ENCODE data around the gene TRIM27.
A peak's percentile ranks its signal among the peaks of the same experiment; 100 is the strongest.
"Not testable (repeated sequence)": the region's sequence is repeated elsewhere in the genome, so short reads cannot be mapped to it uniquely, and the experiment has no call there.

TRIM27 gene, protein sequence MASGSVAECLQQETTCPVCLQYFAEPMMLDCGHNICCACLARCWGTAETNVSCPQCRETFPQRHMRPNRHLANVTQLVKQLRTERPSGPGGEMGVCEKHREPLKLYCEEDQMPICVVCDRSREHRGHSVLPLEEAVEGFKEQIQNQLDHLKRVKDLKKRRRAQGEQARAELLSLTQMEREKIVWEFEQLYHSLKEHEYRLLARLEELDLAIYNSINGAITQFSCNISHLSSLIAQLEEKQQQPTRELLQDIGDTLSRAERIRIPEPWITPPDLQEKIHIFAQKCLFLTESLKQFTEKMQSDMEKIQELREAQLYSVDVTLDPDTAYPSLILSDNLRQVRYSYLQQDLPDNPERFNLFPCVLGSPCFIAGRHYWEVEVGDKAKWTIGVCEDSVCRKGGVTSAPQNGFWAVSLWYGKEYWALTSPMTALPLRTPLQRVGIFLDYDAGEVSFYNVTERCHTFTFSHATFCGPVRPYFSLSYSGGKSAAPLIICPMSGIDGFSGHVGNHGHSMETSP

DNA sequence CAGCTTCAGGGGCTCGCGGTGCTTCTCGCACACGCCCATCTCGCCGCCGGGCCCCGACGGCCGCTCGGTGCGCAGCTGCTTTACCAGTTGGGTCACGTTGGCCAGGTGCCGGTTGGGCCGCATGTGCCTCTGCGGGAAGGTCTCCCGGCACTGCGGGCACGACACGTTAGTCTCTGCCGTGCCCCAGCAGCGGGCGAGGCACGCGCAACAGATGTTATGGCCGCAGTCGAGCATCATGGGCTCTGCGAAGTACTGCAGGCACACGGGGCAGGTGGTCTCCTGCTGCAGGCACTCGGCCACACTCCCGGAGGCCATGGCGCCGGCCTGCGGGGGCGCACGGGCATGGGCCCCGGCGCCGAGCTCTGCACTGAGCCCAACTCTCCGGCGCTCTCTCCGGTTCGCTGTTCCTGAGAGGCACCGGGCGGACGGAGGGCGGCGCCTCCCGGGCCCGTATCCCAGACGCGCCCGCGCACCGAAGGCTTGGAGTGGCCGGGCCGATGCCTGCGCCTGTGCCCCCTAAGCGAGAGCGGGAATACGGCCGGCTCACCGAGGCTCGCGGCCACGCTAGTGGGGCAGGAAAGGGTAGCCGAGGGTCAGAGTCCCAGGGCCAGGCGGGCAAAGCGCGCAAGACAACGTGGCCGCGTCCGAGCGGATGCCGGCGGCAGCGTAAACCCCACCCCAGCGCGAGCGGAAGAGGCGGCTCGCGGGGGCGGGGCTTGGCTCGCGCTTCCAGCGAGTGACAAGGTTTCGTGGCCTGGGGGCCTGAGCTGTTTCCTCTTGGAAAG is at the start of gene TRIM27:
TRIM27 (minus strand) TSS at position 668 of the 785 bp plus-strand sequence; CDS start at position 315, 353 bp downstream.
- no peak for TF ChIP-seq Cebpa-rat (IDR thresholded peaks at IDR 0.05)
- H3K36me3 ChIP-seq, result peaks cover 36 to 41% (median 39%) of the 10 kb centered on the region in 11 experiments
- peaks cover 0 to 8% (median 0%) of the 10 kb centered on the region in 11 experiments; a peak in 2 of 22 replicates for H3K9me3 ChIP-seq (replicated peaks in 1 of 11)
- peaks cover 0 to 43% (median 36%) of the 10 kb centered on the region in 11 experiments; a peak in 18 of 22 replicates for H4K20me1 ChIP-seq
- peak within 1 kb of the TSS; percentile 73 to 100 (median 96) for H3K4me3 ChIP-seq
- peak within 1 kb of the TSS; percentile 71 to 96 (median 91) for H3K4me2 ChIP-seq
- H3K27me3 ChIP-seq, result no peaks in the 10 kb centered on the region
- peak within 1 kb of the TSS; percentile 83 to 100 (median 99) for H3K27ac ChIP-seq
- H3K9ac ChIP-seq, result peak within 1 kb of the TSS; percentile 91 to 100 (median 98)
- peaks cover 43 to 52% (median 47%) of the 10 kb centered on the region in 10 experiments for H3K4me1 ChIP-seq

DNA sequence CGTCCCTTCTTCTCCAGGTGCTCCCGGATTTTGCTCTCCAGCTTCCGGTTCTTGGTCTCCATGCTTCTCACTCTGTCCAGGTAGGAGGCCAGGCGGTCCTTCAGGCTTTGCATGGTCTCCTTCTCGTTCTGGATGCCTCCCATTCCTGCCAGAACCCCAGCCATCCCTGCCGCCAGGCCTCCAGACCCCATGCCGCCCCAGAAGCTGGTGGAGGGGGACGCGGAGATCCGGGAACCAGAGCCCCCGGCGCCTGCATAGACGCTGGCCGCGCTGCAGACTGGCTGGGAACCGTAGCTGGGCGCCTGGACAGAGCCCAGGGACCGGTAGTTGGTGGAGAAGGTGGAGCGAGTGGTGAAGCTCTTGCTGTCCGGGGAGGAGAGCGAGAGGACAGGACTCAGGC is 46.3 kb upstream of the TRIM27 start:
- not testable (repeated sequence) for H3K9ac ChIP-seq, H3K27ac ChIP-seq, H3K36me3 ChIP-seq, H3K4me3 ChIP-seq, H3K4me2 ChIP-seq, H3K27me3 ChIP-seq, H4K20me1 ChIP-seq, H3K4me1 ChIP-seq
- H3K9me3 ChIP-seq (replicated peaks in 1 of 11), result peaks cover 29 to 41% (median 37%) of the 10 kb centered on the region in 11 experiments

- no peaks in the 10 kb centered on the region for H4K20me1 ChIP-seq
- H3K36me3 ChIP-seq, result no peaks in the 10 kb centered on the region
- H3K4me1 ChIP-seq, result no peaks in the 10 kb centered on the region
- no peak overlapping the region for H3K4me3 ChIP-seq
- no peak overlapping the region for H3K9ac ChIP-seq
- H3K4me2 ChIP-seq, result no peak overlapping the region
- TF ChIP-seq Cebpa-rat (IDR thresholded peaks at IDR 0.05), result no peak
- H3K27me3 ChIP-seq, result no peaks in the 10 kb centered on the region
- H3K9me3 ChIP-seq (replicated peaks in 1 of 11), result peaks cover 29 to 41% (median 37%) of the 10 kb centered on the region in 11 experiments
- no peak overlapping the region for H3K27ac ChIP-seq
These were observed 45.3 kb upstream of the TRIM27 start for GRCh38 chr6:28969129-28969528.

GRCh38 chr6:28968476-28968875 is 44.7 kb upstream of the TRIM27 start:
- Histone ChIP-seq H3K27me3 (no peaks in the 10 kb centered on the region), H3K27ac (no peak overlapping the region), H3K9ac (no peak overlapping the region), H3K4me3 (no peak overlapping the region), H3K4me2 (no peak overlapping the region), H3K4me1 (no peaks in the 10 kb centered on the region), H3K9me3 (replicated peaks in 1 of 11) (peaks cover 29 to 41% (median 37%) of the 10 kb centered on the region in 11 experiments), H4K20me1 (no peaks in the 10 kb centered on the region), H3K36me3 (no peaks in the 10 kb centered on the region)
- no peak for TF ChIP-seq Cebpa-rat (IDR thresholded peaks at IDR 0.05)

GRCh38 chr6:28965706-28966105 is 41.9 kb upstream of the TRIM27 start:
- peaks cover 34 to 53% (median 42%) of the 10 kb centered on the region in 11 experiments for H3K9me3 ChIP-seq (replicated peaks in 1 of 11)
- no peaks in the 10 kb centered on the region for H3K36me3 ChIP-seq
- no peaks in the 10 kb centered on the region for H4K20me1 ChIP-seq
- no peak overlapping the region for H3K4me2 ChIP-seq
- no peak for TF ChIP-seq Cebpa-rat (IDR thresholded peaks at IDR 0.05)
- H3K4me3 ChIP-seq, result no peak overlapping the region
- no peaks in the 10 kb centered on the region for H3K27me3 ChIP-seq
- no peak overlapping the region for H3K27ac ChIP-seq
- no peaks in the 10 kb centered on the region for H3K4me1 ChIP-seq
- no peak overlapping the region for H3K9ac ChIP-seq

DNA sequence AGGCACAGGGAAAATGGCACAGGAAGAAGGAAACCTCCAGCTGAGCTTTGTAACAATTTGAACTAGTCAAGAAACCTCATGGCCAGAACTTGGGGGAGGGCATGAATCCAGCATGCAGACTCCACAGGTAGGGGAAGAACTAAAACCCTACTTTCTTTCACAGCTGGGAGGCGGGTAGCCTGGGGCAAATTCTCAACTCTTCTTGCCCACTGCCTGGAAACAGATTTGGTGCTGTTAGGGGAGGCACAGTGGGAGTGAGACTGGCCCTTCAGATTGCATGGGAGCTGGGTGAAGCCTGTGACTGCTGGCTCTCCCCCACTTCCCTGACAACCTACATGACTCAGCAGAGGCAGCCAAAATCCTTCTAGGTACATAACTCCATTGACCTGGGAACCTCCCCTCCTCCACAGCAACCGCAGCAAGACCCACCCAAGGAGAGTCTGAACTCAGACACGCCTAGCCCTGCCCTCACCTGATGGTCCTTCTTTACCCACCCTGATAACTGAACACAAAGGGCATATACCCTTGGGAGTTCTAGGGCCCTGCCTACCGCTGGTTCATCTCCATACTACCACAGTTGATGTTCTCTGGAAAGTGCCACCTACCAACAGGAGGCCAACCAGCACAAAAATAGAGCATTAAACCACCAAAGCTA is 37.2 kb upstream of the TRIM27 start:
- Histone ChIP-seq H4K20me1 (no peaks in the 10 kb centered on the region), H3K4me3 (no peak overlapping the region), H3K9me3 (replicated peaks in 1 of 11) (peaks cover 0 to 26% (median 13%) of the 10 kb centered on the region in 11 experiments; a peak in 12 of 22 replicates), H3K4me1 (no peaks in the 10 kb centered on the region), H3K27ac (no peak overlapping the region), H3K4me2 (no peak overlapping the region), H3K36me3 (no peaks in the 10 kb centered on the region), H3K9ac (no peak overlapping the region), H3K27me3 (no peaks in the 10 kb centered on the region)
- no peak for TF ChIP-seq Cebpa-rat (IDR thresholded peaks at IDR 0.05)

- H3K36me3 ChIP-seq, H3K4me1 ChIP-seq, H3K27ac ChIP-seq, H3K27me3 ChIP-seq, H3K9ac ChIP-seq, H3K4me3 ChIP-seq, H3K4me2 ChIP-seq, H4K20me1 ChIP-seq: not testable (repeated sequence)
- peaks cover 4 to 30% (median 21%) of the 10 kb centered on the region in 11 experiments; a peak in 17 of 22 replicates for H3K9me3 ChIP-seq (replicated peaks in 1 of 11)
These were observed 34.9 kb upstream of the TRIM27 start for GRCh38 chr6:28958561-28959243.

GRCh38 chr6:28957795-28958314 is 34.1 kb upstream of the TRIM27 start:
- not testable (repeated sequence) for H3K4me1 ChIP-seq, H4K20me1 ChIP-seq, H3K27ac ChIP-seq, H3K4me3 ChIP-seq, H3K36me3 ChIP-seq, H3K4me2 ChIP-seq, H3K9ac ChIP-seq
- Histone ChIP-seq H3K9me3 (replicated peaks in 1 of 11) (peaks cover 5 to 35% (median 26%) of the 10 kb centered on the region in 11 experiments; a peak in 17 of 22 replicates), H3K27me3 (peaks cover 11 to 17% (median 16%) of the 10 kb centered on the region in 11 experiments; a peak in 21 of 22 replicates)

Data from BLaER1 treated with 17β-estradiol and CSF1 and Interleukin-3, amounts not matched to agents 10 nM and 100 nM (cell line).